Measurements from ENCODE around the gene SND1.

Gene SND1

GRCh38 chr7:128007303-128007680 is 355.3 kb downstream of the SND1 start:
- Histone ChIP-seq H3K27ac (no peak overlapping the region), H3K4me3 (no peak overlapping the region)
- no peak for TF ChIP-seq CTCF (IDR thresholded peaks at IDR 0.05)
- DNase-seq (ENCODE audit: low spot score), result no peak

- H3K4me3 ChIP-seq, result no peak overlapping the region
- TF ChIP-seq CTCF (IDR thresholded peaks at IDR 0.05), result no peak
- H3K27ac ChIP-seq, result no peak overlapping the region
- DNase-seq (ENCODE audit: low spot score), result no peak
Measured at GRCh38 chr7:128008141-128008540, 356.1 kb downstream of the SND1 start.

- no peak for TF ChIP-seq CTCF (IDR thresholded peaks at IDR 0.05)
- Histone ChIP-seq H3K27ac (no peak overlapping the region), H3K4me3 (no peak overlapping the region)
- no peak for DNase-seq (ENCODE audit: low spot score)
Measured at GRCh38 chr7:128008744-128009143, 356.8 kb downstream of the SND1 start.

- no peak for DNase-seq (ENCODE audit: low spot score)
- Histone ChIP-seq H3K27ac (no peak overlapping the region), H3K4me3 (no peak overlapping the region)
- no peak for TF ChIP-seq CTCF (IDR thresholded peaks at IDR 0.05)
Measured at GRCh38 chr7:128010391-128011127, 358.6 kb downstream of the SND1 start.

GRCh38 chr7:128011131-128011661 is 359.2 kb downstream of the SND1 start:
- no peak for DNase-seq (ENCODE audit: low spot score)
- no peak for TF ChIP-seq CTCF (IDR thresholded peaks at IDR 0.05)
- H3K27ac ChIP-seq, result no peak overlapping the region
- H3K4me3 ChIP-seq, result no peak overlapping the region

GRCh38 chr7:128014811-128015210 is 362.8 kb downstream of the SND1 start:
- TF ChIP-seq CTCF (IDR thresholded peaks at IDR 0.05), result no peak
- Histone ChIP-seq H3K4me3 (no peak overlapping the region), H3K27ac (no peak overlapping the region)
- no peak for DNase-seq (ENCODE audit: low spot score)

GRCh38 chr7:128017460-128017859 is 365.5 kb downstream of the SND1 start:
- no peak overlapping the region for H3K27ac ChIP-seq
- H3K4me3 ChIP-seq, result no peak overlapping the region
- TF ChIP-seq CTCF (IDR thresholded peaks at IDR 0.05), result no peak
- DNase-seq (ENCODE audit: low spot score), result no peak
